ENCODE measurements around the gene TRABD2A. TPM values are rescaled to one million over a fixed set of nuclear protein-coding genes. Genes with fewer than 3 reads are reported as not detected.

Gene TRABD2A
- total RNA-seq, 1 experiment from 2014 or later, result 1.7 TPM

DNA sequence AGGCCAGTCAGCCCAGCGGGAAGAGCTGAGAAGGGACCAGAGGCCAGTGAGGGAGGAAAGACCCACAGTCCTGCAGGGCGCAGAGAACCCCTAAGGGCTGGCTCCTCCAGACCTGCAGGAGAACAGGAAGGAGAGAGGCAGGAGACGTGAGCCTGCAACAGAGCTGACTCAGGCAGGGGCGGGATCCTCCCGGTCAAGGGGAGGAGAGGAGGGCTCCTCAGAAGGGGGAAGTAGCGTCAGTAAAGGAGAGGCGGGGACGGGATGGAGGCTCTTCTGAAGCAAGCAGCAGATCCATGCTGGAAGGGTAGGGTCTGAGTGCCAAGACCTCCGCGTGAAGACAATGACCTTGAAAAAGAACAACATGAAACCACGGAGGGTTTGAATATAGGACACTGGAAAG lies 50.8 kb downstream of the TRABD2A start:
- no peak overlapping the region for H3K4ac ChIP-seq (ENCODE audit: low read depth, low read length)
- H3K27me3 ChIP-seq (ENCODE audit: insufficient read depth, low read length), result no peaks in the 10 kb centered on the region
- H3K27ac ChIP-seq (ENCODE audit: insufficient read length, low read depth, low read length), result no peak overlapping the region
- no peak overlapping the region for H3K56ac ChIP-seq (ENCODE audit: insufficient read length, low read depth, low read length)
- H3K79me1 ChIP-seq (ENCODE audit: insufficient read depth, low read depth, low read length, poor library complexity, severe bottlenecking), result no peaks in the 10 kb centered on the region
- no peaks in the 10 kb centered on the region for H3K9me3 ChIP-seq (ENCODE audit: control insufficient read depth, low read depth, low read length)
- H4K91ac ChIP-seq (ENCODE audit: insufficient read length, low read depth, low read length), result no peak overlapping the region
- H3K4me1 ChIP-seq (ENCODE audit: insufficient read depth, low read length), result peaks cover 5% of the 10 kb centered on the region; the same call in 1 of the 2 replicates
- no CpG with 5 or more reads among the region's 11 CpGs for WGBS (ENCODE audit: extremely low coverage, insufficient read length, low lambda C conversion rate)
- H4K5ac ChIP-seq (ENCODE audit: insufficient read length, low read depth, low read length), result no peak overlapping the region
- no peak overlapping the region for H3K4me3 Mint-ChIP-seq
- H2BK120ac ChIP-seq (ENCODE audit: low read depth, low read length, poor library complexity, severe bottlenecking), result no peak overlapping the region
- H2AK5ac ChIP-seq (ENCODE audit: insufficient read length, low read length), result no peak overlapping the region
- H3K23ac ChIP-seq (ENCODE audit: insufficient read length, low read depth, low read length), result no peak overlapping the region
- H3K4me1 Mint-ChIP-seq, result peaks cover 10 to 16% of the 10 kb centered on the region in 2 experiments
- no peaks in the 10 kb centered on the region for H4K20me1 ChIP-seq (ENCODE audit: control insufficient read depth, insufficient read depth, insufficient read length)
- no peak overlapping the region for H3K9ac ChIP-seq (ENCODE audit: extremely low read depth, insufficient read length, low read length)
- no peaks in the 10 kb centered on the region; a peak in 1 of 7 replicates for H3K36me3 Mint-ChIP-seq (ENCODE audit: insufficient read depth in 1 of 3, low read depth in 3 of 3)
- H3K18ac ChIP-seq (ENCODE audit: insufficient read length, low read depth, low read length), result no peak overlapping the region
- H3K4me2 ChIP-seq (ENCODE audit: insufficient read depth, insufficient read length, low read length), result no peak overlapping the region
- peak; percentile 67 for DNase-seq
- H2BK5ac ChIP-seq (ENCODE audit: insufficient read length, low read length), result no peak overlapping the region
- no peak overlapping the region for H3T11ph ChIP-seq (ENCODE audit: low read length)
- no peaks in the 10 kb centered on the region for H3K79me2 ChIP-seq (ENCODE audit: insufficient read depth, low read length)
- no peak overlapping the region for H2BK12ac ChIP-seq (ENCODE audit: insufficient read length, low read depth, low read length)
- no peak overlapping the region for H2BK15ac ChIP-seq (ENCODE audit: low read depth, low read length)
- no peak overlapping the region for H2AFZ ChIP-seq (ENCODE audit: low read length)
- H3K27ac Mint-ChIP-seq, result no peak overlapping the region
- H2BK20ac ChIP-seq (ENCODE audit: low read depth, low read length, poor library complexity, severe bottlenecking), result no peak overlapping the region
- H4K8ac ChIP-seq (replicated peaks; ENCODE audit: insufficient read length, low read depth, low read length), result no peak overlapping the region
- no peak overlapping the region; the same call in 1 of the 2 replicates for H3K14ac ChIP-seq (ENCODE audit: insufficient read depth, low read length)
- no peaks in the 10 kb centered on the region for H3K23me2 ChIP-seq (ENCODE audit: insufficient read length, low read depth, low read length, poor library complexity, severe bottlenecking)
- H3K27me3 Mint-ChIP-seq (ENCODE audit: low read depth), result peaks cover 31% of the 10 kb centered on the region
- H3K9me3 Mint-ChIP-seq, result no peaks in the 10 kb centered on the region; a peak in 1 of 5 replicates
- TF ChIP-seq, protein P1, sequence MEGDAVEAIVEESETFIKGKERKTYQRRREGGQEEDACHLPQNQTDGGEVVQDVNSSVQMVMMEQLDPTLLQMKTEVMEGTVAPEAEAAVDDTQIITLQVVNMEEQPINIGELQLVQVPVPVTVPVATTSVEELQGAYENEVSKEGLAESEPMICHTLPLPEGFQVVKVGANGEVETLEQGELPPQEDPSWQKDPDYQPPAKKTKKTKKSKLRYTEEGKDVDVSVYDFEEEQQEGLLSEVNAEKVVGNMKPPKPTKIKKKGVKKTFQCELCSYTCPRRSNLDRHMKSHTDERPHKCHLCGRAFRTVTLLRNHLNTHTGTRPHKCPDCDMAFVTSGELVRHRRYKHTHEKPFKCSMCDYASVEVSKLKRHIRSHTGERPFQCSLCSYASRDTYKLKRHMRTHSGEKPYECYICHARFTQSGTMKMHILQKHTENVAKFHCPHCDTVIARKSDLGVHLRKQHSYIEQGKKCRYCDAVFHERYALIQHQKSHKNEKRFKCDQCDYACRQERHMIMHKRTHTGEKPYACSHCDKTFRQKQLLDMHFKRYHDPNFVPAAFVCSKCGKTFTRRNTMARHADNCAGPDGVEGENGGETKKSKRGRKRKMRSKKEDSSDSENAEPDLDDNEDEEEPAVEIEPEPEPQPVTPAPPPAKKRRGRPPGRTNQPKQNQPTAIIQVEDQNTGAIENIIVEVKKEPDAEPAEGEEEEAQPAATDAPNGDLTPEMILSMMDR (conservative IDR thresholded peaks at IDR 0.05), result no peak
